ENCODE data around the gene EXOC3L1.

EXOC3L1 gene, protein sequence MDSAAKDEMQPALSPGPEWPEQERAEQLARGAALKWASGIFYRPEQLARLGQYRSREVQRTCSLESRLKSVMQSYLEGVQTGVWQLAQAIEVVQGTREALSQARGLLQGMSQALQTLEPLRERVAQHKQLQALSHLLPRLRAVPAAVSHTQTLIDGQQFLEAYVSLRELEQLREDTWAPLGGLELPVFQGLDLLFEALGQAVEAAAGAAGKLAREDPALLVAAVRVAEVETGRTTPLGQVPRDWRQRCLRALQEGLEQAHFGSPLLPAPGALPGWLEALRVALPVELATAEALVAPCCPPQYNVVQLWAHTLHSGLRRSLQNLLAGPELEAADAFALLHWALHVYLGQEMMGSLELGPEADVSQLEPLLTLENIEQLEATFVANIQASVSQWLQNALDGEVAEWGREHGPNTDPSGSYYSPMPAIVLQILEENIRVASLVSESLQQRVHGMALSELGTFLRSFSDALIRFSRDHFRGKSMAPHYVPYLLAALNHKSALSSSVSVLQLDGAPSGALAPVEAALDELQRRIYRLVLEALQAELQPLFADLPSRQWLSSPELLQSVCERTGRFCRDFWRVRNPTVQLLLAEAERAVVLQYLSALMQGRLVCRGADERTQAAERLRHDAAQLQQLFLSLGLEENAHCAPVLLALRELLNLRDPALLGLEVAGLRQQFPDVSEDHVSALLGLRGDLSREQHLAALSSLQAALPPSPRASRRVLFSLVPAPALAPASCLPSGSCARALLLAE

GRCh38 chr16:67190041-67190440, at the start of gene EXOC3L1:
EXOC3L1 (minus strand) TSS chr16:67190136; CDS start chr16:67189676, 460 bp downstream.
- no peak for DNase-seq

- no peak for DNase-seq
These were observed 49.0 kb upstream of the EXOC3L1 start for GRCh38 chr16:67238806-67239470.

GRCh38 chr16:67238278-67238575, 48.3 kb upstream of the EXOC3L1 start:
- no peak for DNase-seq

- no peak for DNase-seq
These were observed 47.7 kb upstream of the EXOC3L1 start for GRCh38 chr16:67237396-67238277.

- DNase-seq = peak; percentile 65 to 66
These were observed 46.8 kb upstream of the EXOC3L1 start for GRCh38 chr16:67236563-67237395.

DNA sequence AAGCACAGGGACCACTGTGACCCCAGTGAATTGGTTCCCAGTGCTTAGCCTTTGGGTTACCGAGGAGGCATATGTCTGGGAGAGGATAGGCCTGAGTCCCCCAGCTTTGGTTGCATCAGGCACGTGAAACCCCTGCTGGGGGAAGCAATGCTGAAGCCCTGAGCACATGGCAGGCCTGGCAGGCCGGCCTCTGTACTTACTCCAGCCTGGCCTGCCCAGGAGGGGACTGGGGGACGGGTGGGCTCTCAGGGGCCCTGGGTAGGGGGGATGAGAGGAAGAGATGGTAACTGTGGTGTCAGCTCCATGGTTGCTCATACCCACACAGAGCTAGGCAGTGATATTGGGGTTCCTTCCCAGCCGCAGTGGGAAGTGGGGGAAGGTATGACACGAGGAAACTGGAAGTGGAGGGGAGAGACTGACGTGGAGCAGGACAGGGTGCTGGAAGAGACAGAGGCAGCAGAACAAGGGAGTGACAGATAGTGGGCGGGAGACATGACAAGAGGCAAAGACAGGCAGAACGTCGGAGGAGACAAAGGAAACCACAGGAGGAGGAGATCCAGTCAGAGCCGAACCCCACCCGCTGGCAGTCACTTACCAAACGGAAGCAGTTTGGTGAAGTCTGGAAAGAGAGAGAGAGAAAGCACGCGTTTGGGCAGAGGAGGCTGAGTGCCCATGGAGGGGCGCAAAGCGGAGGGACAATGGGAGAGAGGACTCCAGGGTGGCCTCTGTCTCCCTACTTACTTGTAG, 46.1 kb upstream of the EXOC3L1 start:
- DNase-seq = no peak

DNA sequence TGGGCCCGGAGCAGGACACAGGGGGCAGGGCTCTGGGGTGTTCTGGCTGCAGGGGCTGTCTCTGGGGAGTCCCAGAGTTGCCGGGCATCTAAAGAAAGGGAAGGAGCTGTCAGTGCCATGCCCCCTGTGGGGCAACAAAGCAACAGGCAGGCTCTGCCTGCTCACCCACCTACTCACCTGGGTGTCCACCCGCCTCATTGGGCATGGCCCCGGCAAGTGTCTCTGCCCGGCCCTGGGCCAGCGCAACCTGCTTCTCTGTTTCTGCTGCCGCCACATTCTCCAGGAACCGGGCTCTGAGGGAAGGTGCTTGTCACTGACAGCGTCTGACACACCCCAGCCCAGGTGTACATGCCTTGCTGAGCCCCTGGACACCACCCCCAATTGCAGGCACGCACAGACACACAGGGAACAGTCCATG, 44.3 kb upstream of the EXOC3L1 start:
- DNase-seq = no peak

- DNase-seq = no peak
These were observed 43.7 kb upstream of the EXOC3L1 start for GRCh38 chr16:67233596-67233995.

DNA sequence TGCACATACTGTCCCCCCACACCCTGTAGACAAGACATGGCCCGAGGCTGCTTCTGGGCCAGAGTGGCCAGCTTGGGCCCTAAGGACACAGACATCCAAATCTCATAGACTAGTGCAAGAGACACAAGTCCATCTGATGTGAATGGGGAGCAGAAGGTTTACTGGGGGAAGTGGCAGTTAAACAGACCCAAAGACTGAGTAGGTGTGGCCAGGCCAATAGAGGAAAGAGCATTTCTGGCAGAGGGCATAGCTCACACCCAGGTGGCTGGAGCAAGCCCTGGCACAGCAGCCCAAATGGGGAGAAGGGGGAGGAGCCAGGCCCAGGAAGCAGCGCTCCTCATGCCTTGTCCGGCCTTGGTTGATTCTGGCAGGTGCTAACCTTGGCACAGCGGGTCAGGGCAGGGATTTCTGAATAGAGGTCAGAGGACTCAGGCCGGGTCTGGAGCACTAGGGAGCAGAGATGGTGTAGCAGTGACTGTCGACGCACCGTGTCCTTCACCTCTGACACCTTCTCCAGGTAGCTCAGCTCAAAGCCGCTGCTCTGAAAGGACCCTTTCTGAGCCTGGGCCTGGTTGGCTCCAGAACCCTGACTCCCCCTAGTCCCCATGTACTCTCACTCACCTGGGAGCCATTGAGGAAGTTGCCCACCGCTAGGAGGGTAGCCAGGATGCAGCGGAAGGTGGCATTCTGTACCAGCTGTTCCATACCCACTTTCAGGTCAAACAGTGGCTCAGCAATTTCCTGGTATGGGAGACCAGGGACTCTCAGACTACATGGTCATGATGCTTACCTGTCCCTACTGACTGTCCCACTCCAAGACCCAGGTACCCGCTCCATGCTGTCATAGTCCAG, 41.1 kb upstream of the EXOC3L1 start:
- DNase-seq = no peak

- DNase-seq = no peak
These were observed 40.2 kb upstream of the EXOC3L1 start for GRCh38 chr16:67229906-67230808.

GRCh38 chr16:67228905-67229304, 39.0 kb upstream of the EXOC3L1 start:
- DNase-seq = no peak

GRCh38 chr16:67228034-67228785, 38.3 kb upstream of the EXOC3L1 start:
- DNase-seq = no peak

- DNase-seq = no peak
These were observed 37.6 kb upstream of the EXOC3L1 start for GRCh38 chr16:67227567-67227921.

DNA sequence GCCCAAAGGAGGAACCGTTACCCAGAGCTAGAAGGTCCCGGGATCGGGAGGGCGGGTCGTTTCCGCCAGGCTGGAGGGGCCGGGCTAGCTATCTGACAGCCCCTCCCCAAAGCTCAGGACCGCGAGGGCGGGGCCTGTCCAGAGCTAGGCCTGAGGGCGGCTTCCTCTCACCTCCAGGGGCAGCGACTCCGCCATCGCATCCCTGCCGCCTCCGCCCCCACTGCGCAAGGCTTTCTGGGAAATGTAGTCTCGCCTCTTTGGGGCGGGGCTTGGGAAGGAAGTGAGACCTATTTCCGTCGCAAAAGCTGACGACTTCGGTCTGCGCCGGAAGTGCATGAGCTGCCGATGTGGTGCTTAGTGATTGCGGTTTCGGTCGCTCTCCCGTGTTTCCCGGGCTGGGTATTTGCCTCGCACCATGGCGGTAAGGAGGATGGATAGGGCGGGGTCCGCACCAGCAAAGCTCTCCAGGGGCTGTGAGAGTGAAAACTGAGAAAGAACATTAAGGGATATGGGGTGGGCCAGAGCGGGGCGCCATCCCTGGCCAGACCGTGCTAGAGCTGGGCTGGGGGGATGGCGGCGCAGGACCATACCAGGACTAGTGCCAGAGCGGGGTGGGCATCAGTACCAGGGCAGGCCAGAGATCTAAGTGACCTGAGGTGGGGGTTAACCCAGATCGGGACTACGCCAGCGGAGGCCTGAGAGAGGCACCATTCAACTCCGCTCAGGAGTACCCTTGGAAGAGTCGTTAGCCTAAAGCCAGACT, 37.0 kb upstream of the EXOC3L1 start, which contains the start of gene TMEM208:
Gene TMEM208 (plus strand): TSS at position 327 of the 763 bp plus-strand sequence. CDS start 89 bp downstream, at position 416.
- DNase-seq = peak; percentile 92 to 95

DNA sequence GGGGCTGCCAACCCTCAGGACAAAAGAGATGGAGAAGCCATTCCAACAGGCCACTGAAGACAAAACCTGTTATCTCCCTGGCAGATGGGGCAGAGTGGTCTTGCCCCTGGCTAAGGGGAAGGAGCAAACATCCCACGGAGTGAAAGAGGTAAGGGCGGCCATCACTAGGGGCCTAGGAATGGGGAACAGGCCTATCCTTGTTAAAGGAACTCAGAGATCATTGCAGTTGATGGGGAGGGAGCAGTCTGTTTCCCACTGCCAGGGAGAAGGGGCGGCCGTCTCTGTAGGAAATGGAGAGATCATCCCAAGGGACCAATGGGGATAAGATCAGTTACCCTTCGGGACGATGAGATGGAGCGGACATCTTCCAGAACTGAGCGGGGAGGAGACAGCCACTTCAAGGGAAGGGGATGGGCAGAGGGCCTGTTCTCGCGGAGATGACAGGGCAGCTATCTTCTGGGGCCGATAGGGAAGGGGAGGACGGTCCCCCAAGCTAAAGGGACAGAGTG, 36.4 kb upstream of the EXOC3L1 start:
- no peak for DNase-seq

DNA sequence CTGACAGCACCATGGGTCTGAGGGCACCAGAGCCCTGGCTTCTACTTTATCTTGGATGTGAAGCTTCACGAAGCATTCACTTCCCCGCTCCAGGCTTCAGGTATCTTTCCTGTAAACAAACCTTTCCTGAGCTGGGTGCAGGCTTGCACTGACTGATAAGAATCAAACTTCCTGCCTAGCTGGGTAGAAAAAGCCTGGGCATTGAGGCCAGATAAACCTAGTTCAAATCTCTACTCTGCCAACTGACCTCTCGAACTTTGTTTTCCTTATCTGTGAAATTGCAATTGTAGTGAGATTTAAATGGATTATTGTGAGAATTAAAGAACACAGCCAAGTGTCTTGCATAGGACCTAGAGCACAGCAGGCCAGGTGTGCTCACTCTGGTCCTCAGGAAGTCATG, 34.1 kb upstream of the EXOC3L1 start:
- no peak for DNase-seq

All from NCI-H2081 (cell line).